ENCODE results near the gene CLRN3.

Gene CLRN3

GRCh38 chr10:127848226-127848625, 44.5 kb downstream of the CLRN3 start:
- no peak for DNase-seq (ENCODE audit: low read depth in 2 of 2)

DNA sequence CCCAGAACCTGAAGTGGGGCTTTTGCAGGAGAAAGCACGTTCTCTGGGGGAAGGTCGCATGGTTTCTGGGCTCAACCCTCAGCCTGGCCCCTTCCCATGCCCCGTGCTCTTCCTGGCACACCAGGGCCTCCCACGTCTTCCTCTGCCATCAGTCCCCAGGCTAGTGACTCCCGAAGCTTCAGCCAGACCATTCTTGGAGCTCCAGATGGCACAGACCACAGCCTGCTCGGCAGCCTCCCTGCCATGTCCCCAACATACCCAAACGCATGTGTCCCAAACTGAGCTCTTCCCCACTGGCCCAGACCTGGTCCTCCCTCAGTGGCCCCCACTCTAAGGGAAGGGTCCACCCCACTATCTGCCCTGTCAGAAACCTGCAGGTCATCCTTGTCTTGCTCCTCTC, 47.0 kb downstream of the CLRN3 start:
- no peak for DNase-seq (ENCODE audit: low read depth in 2 of 2)

- DNase-seq (ENCODE audit: low read depth in 2 of 2): no peak
Observed at GRCh38 chr10:127840884-127841283, 51.9 kb downstream of the CLRN3 start.

DNA sequence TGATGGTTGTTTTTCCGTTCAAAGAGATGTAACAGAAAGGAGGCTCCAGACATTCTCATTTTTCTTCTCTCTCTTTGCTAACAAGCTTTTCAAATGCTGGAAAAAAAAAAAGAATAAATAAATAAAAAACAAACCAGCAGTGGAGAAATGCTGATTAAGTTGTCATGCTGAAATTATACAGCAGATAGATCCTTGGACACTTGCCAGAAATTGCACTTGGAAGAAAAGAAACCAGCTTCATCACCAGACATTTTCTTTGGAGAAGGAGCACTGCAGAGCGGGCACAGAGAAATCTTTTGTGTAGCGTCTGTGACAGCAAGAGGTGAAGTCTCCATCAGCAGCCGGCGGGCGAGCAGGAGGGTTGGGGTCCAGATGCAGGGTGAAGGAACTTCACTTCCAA, 55.8 kb downstream of the CLRN3 start:
- DNase-seq (ENCODE audit: low read depth in 2 of 2): no peak

DNA sequence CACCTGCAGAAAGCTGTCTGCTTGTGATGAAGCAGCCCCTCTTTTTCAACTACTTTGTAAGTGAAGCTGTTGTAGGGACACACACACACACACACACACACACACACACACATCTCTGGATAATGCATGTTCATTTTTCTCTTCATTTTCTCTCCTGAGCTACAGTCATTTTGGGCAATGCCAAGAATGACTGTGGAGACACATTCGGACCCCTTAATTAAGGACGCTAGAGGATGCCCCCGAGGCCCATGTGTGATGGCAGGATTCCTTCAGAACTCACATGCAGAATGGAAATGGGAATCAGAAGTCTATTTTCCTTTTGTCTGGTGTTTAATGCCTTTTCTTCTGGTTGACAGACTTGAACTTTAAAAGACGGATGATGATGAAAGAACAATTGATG, 56.6 kb downstream of the CLRN3 start:
- no peak for DNase-seq (ENCODE audit: low read depth in 2 of 2)

- DNase-seq (ENCODE audit: low read depth in 2 of 2): no peak
Observed at GRCh38 chr10:127834791-127835190, 58.0 kb downstream of the CLRN3 start.

- DNase-seq (ENCODE audit: low read depth in 2 of 2): no peak
Observed at GRCh38 chr10:127834221-127834620, 58.5 kb downstream of the CLRN3 start.

DNA sequence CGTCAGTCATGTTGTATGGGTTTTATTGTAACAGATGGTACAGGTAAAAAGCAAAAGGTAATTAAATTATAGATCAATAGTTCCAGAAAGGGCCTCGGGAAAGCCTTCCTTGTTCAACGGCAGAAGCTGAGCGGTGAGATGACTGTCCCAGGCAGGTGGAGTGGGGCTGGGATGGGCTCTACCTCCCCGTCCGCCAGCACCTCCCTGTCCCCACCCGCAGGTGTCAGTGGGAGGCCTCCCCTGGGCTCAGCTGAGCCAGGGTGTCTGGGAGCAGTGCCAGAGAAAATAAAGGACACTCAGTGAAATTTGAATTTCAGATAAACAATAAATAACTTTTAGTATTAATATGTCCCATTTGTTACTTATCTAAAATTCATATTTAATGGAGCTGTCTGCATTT, 58.9 kb downstream of the CLRN3 start:
- no peak for DNase-seq (ENCODE audit: low read depth in 2 of 2)

- no peak for DNase-seq (ENCODE audit: low read depth in 2 of 2)
Observed at GRCh38 chr10:127832501-127832900, 60.2 kb downstream of the CLRN3 start.

DNA sequence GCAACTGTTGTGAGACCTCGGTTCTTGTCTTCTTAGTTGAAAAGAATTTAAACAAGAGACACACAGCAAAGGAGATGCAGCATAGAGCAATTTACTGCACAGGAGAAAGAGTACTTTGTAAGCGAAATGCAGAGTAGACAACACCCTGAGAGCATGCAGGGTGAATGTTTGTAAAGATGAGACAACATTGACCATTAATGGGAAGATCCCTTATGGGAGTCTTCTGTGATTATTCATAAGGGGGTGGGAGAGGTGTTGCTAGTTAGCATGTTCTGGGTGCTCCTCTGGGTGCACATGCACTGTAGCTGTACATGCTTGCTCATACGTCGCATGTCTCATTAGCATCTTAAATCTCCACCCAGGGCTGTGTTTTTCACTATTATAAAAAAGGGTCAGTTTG, 62.3 kb downstream of the CLRN3 start:
- DNase-seq (ENCODE audit: low read depth in 2 of 2): no peak
